Sigmoid colon (tissue), 4 donors: ENCODE measurements around the gene BBS4.

Experiments
- CTCF ChIP-seq, 4 experiments: fragments of 450-650 bp in 3 of 4; fragments of 200-600 bp in 1 of 4; IDR thresholded peaks; one replicate each; pipeline ENCODE4 v1.5.1; 2016 to 2019; ENCODE audit warnings: antibody characterized with exemption in 4 of 4, mild to moderate bottlenecking in 3 of 4, moderate library complexity in 2 of 4
- EP300 ChIP-seq, 4 donors: sonication (generic); formaldehyde crosslinking; IDR thresholded peaks; one replicate each; pipeline ENCODE4 v1.6.1; 2017; ENCODE audit warnings: antibody characterized with exemption in 4 of 4
- POLR2A ChIP-seq, 2 donors: fragments of 450-650 bp; IDR thresholded peaks; one replicate each; pipeline ENCODE4 v1.6.1; 2016; ENCODE audit warnings: antibody characterized with exemption in 2 of 2, mild to moderate bottlenecking in 2 of 2, moderate library complexity in 2 of 2
- POLR2AphosphoS5 ChIP-seq, 4 donors: sonication (generic); formaldehyde crosslinking; IDR thresholded peaks; one replicate each; pipeline ENCODE4 v1.6.1; 2017; ENCODE audit warnings: antibody characterized with exemption in 4 of 4

- TF ChIP-seq EP300 (IDR thresholded peaks at IDR 0.05) (no peak), CTCF (IDR thresholded peaks at IDR 0.05) (no peak), POLR2A (IDR thresholded peaks at IDR 0.05) (no peak), POLR2AphosphoS5 (IDR thresholded peaks at IDR 0.05) (no peak)
Observed at GRCh38 chr15:72740219-72740618, 54.2 kb downstream of the BBS4 start.
